HEK293T (cell line): ENCODE results near the gene SYNE2.

Experiments used
- BHLHE40 ChIP-seq: fragments of 450-650 bp; IDR thresholded peaks from 2 replicates; pipeline ENCODE4 v1.6.1; 2016; ENCODE audit warnings: mild to moderate bottlenecking, moderate library complexity, borderline replicate concordance
- ELF4 ChIP-seq: fragments of 450-650 bp; IDR thresholded peaks from 2 replicates; pipeline ENCODE4 v1.6.1; 2017; ENCODE audit warnings: antibody characterized with exemption
- FOXK2 ChIP-seq: fragments of 450-650 bp; IDR thresholded peaks from 2 replicates; pipeline ENCODE4 v1.6.1; 2016; ENCODE audit warnings: mild to moderate bottlenecking
- FOXM1 ChIP-seq: fragments of 450-650 bp; IDR thresholded peaks from 2 replicates; pipeline ENCODE4 v1.6.1; 2017; ENCODE audit warnings: mild to moderate bottlenecking, borderline replicate concordance
- L3MBTL2 ChIP-seq: fragments of 450-650 bp; conservative IDR thresholded peaks from 2 replicates; pipeline ENCODE4 v1.6.1; 2016; ENCODE audit warnings: mild to moderate bottlenecking
- LEF1 ChIP-seq: fragments of 450-650 bp; IDR thresholded peaks from 2 replicates; pipeline ENCODE4 v1.6.1; 2017; ENCODE audit warnings: mild to moderate bottlenecking, borderline replicate concordance
- SP1 ChIP-seq: fragments of 450-650 bp; IDR thresholded peaks from 2 replicates; pipeline ENCODE4 v1.6.1; 2017
- SUZ12 ChIP-seq: fragments of 450-650 bp; IDR thresholded peaks from 2 replicates; pipeline ENCODE4 v1.6.1; 2016; ENCODE audit warnings: mild to moderate bottlenecking
- TARDBP ChIP-seq: fragments of 450-650 bp; IDR thresholded peaks from 2 replicates; pipeline ENCODE4 v1.6.1; 2016
- ZNF384 ChIP-seq: fragments of 450-650 bp; IDR thresholded peaks from 2 replicates; pipeline ENCODE4 v1.6.1; 2016

GRCh38 chr14:64196056-64196455 lies 343.3 kb downstream of the SYNE2 start:
- TF ChIP-seq ZNF384 (no peak), BHLHE40 (no peak), SP1 (no peak), TARDBP (no peak), LEF1 (no peak), FOXK2 (no peak), SUZ12 (no peak), L3MBTL2 (no peak), ELF4 (no peak), FOXM1 (no peak)
